Panc1 (cell line): Measurements from ENCODE around the gene ERC2. TPM values are rescaled to one million over a fixed set of nuclear protein-coding genes. Genes with fewer than 3 reads are reported as not detected.

ENCODE experiments used
- ATAC-seq: fragments of 200-7000 bp; cut with Tn5 transposase; 2 replicates; pipeline ENCODE4 v1.9.1; 2020; ENCODE audit warnings: mild to moderate bottlenecking, moderate library complexity
- BruUV-seq: library from RNA; stranded (reverse); fragments of 400-500 nt; replicated peaks from 2 replicates; lab custom pipeline; 2021; lab: Mats Ljungman, UMichigan
- CTCF ChIA-PET: fragments of 300-600 bp; sonication (Branson Sonifier 250); formaldehyde crosslinking; loops from one replicate; lab custom pipeline; 2022; ENCODE audit warnings: antibody characterized with exemption; lab: Charles Lee
- POLR2A ChIA-PET: fragments of 300-600 bp; sonication (Branson Sonifier 250); formaldehyde crosslinking; loops from one replicate; lab custom pipeline; 2022; ENCODE audit warnings: antibody characterized with exemption; lab: Charles Lee
- DNase-seq: peaks from one replicate; pipeline ENCODE4 v3.0.0-alpha.2; 2010; ENCODE audit warnings: low read depth, low spot score
- H3K27ac ChIP-seq: 2 replicates; pipeline ENCODE4 v1.5.1; 2011; ENCODE audit warnings: mild to moderate bottlenecking, low read length, inconsistent platforms
- H3K27me3 ChIP-seq: fragments of 200-500 bp; sonication (Bioruptor generic); 2 replicates; pipeline ENCODE4 v1.6.0; 2014; ENCODE audit warnings: low read length, inconsistent platforms; ENCODE audit not compliant: control insufficient read depth, insufficient read depth
- H3K36me3 ChIP-seq: fragments of 200-500 bp; sonication (Bioruptor generic); 2 replicates; pipeline ENCODE4 v1.5.1; 2014; ENCODE audit warnings: inconsistent platforms, mild to moderate bottlenecking, low read length, moderate library complexity; ENCODE audit not compliant: control insufficient read depth, insufficient read depth
- H3K4me1 ChIP-seq: 2 replicates; pipeline ENCODE4 v1.5.1; 2011; ENCODE audit warnings: inconsistent platforms, mild to moderate bottlenecking, low read length, moderate library complexity; ENCODE audit not compliant: control insufficient read depth, insufficient read depth
- H3K4me3 ChIP-seq, 2 experiments: 2 replicates each; pipeline ENCODE4 v1.5.1; 2011 to 2012; ENCODE audit warnings: low read depth in 2 of 2, low read length in 2 of 2, mild to moderate bottlenecking in 2 of 2, inconsistent platforms in 1 of 2, moderate library complexity in 1 of 2
- H3K9me3 ChIP-seq: fragments of 200-500 bp; sonication (Bioruptor generic); 2 replicates; pipeline ENCODE4 v1.5.1; 2014; ENCODE audit warnings: low read depth, mild to moderate bottlenecking, inconsistent platforms, low read length, moderate library complexity; ENCODE audit not compliant: control insufficient read depth, insufficient read depth
- POLR2AphosphoS5 ChIP-seq: IDR thresholded peaks from 2 replicates; pipeline ENCODE4 v1.6.1; 2012; ENCODE audit warnings: mild to moderate bottlenecking, low read depth, low read length, moderate library complexity
- REST ChIP-seq, 2 experiments: IDR thresholded peaks; 2 replicates each; pipeline ENCODE4 v1.6.1; 2011 to 2012; ENCODE audit warnings: low read depth in 2 of 2, control low read depth in 1 of 2, low read length in 1 of 2, mild to moderate bottlenecking in 1 of 2, moderate library complexity in 1 of 2; ENCODE audit not compliant: insufficient read depth in 1 of 2
- SIN3A ChIP-seq: IDR thresholded peaks from 2 replicates; pipeline ENCODE4 v1.6.1; 2012; ENCODE audit warnings: low read depth, mild to moderate bottlenecking, low read length, moderate library complexity, borderline replicate concordance; ENCODE audit not compliant: insufficient read depth
- TCF7L2 ChIP-seq: IDR thresholded peaks from 2 replicates; pipeline ENCODE4 v1.6.1; 2011; ENCODE audit warnings: mild to moderate bottlenecking, low read depth, low read length, inconsistent platforms
- in situ Hi-C: cut with HindIII; loops from 2 replicates; pipeline ENCODE4 v1.10.0; 2016; ENCODE audit warnings: low sequenced_read_pairs, low pct_unique_long_range_greater_than_20kb
- intact Hi-C: fragments of 100-400 bp; cut with micrococcal nuclease; formaldehyde crosslinking; loops from one replicate; pipeline ENCODE4 v1.10.0; 2022; ENCODE audit not compliant: unreplicated experiment
- total RNA-seq: library from RNA; stranded (reverse); gene quantifications from one replicate; pipeline ENCODE4 v1.2.1, GENCODE V29; 2021; ENCODE audit not compliant: unreplicated experiment
- TF ChIP-seq, protein P1 (sequence below): fragments of 450-650 bp; IDR thresholded peaks from 2 replicates; pipeline ENCODE4 v1.5.1; 2017; ENCODE audit warnings: mild to moderate bottlenecking

ERC2 gene
- total RNA-seq, 1 experiment from 2014 or later: 0.33 TPM

DNA sequence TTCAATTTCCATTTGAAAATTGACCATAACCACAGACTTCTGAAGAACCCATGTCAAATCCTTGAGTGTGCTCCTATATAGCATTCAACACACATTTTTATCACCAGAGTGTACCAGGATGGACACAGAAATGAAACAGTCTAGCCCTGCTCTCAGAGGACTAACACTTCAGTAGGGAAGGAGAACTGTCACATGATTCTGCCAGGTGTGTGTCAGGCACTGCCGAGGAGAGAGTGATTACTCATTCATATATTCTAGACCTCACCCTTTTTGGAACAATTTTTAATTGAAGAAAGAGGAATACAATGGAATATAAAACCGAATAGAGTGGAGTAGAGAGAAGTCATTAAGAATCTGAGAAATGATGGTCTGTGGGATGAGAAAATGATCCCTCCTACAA is 125.8 kb downstream of the ERC2 start:
- POLR2A ChIA-PET: no interaction called here
- Histone ChIP-seq H3K27me3 (no peaks in the 10 kb centered on the region), H3K27ac (no peak overlapping the region), H3K36me3 (no peaks in the 10 kb centered on the region), H3K4me1 (no peaks in the 10 kb centered on the region), H3K4me3 (no peak overlapping the region), H3K9me3 (no peaks in the 10 kb centered on the region)
- ATAC-seq: no peak
- in situ Hi-C loops (no loop called here), intact Hi-C loops (loop anchor here (5.0 kb wide), 2 partner anchors 105 to 205 kb away; no protein-coding TSS in a partner anchor)
- TF ChIP-seq REST (IDR thresholded peaks at IDR 0.05; ENCODE audit: insufficient read depth in 1 of 2, low read depth in 2 of 2, low read length in 1 of 2) (no peak), POLR2AphosphoS5 (no peak)
- TF ChIP-seq, protein P1, sequence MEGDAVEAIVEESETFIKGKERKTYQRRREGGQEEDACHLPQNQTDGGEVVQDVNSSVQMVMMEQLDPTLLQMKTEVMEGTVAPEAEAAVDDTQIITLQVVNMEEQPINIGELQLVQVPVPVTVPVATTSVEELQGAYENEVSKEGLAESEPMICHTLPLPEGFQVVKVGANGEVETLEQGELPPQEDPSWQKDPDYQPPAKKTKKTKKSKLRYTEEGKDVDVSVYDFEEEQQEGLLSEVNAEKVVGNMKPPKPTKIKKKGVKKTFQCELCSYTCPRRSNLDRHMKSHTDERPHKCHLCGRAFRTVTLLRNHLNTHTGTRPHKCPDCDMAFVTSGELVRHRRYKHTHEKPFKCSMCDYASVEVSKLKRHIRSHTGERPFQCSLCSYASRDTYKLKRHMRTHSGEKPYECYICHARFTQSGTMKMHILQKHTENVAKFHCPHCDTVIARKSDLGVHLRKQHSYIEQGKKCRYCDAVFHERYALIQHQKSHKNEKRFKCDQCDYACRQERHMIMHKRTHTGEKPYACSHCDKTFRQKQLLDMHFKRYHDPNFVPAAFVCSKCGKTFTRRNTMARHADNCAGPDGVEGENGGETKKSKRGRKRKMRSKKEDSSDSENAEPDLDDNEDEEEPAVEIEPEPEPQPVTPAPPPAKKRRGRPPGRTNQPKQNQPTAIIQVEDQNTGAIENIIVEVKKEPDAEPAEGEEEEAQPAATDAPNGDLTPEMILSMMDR: no peak
- BruUV-seq: no TSS peak
- CTCF ChIA-PET: no interaction called here
- no peak for DNase-seq

DNA sequence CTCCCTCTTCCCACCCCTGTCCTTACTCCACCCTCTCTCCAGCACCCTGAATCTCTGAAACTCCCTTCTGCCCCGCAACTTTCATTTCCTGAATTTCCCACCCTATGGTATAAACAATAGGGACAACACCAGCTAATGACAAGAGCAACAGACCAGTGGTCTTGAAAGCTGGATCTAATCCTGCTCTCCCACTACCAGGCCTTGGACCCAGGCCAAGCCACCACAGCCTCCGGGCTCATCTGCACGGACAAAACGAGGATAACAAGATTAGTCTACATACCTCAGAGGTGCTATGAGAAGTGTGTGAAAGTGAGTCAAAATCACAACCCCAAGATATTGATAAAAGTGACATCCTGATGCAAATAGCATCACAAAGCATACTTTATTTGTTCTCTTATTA is 128.6 kb downstream of the ERC2 start:
- Histone ChIP-seq H3K27ac (no peak overlapping the region), H3K36me3 (no peaks in the 10 kb centered on the region), H3K9me3 (no peaks in the 10 kb centered on the region), H3K4me1 (no peaks in the 10 kb centered on the region), H3K27me3 (no peaks in the 10 kb centered on the region), H3K4me3 (no peak overlapping the region)
- no TSS peak for BruUV-seq
- POLR2A ChIA-PET: no interaction called here
- TF ChIP-seq SIN3A (no peak), POLR2AphosphoS5 (no peak), TCF7L2 (no peak), REST (IDR thresholded peaks at IDR 0.05; ENCODE audit: insufficient read depth in 1 of 2, low read depth in 2 of 2, low read length in 1 of 2) (no peak)
- TF ChIP-seq, protein P1: no peak
- DNase-seq: no peak
- CTCF ChIA-PET: interaction anchor here (0.6 kb wide), 2 partner anchors 146 to 470 kb away, joined by 3 read pairs; no protein-coding TSS in a partner anchor
- intact Hi-C loops (loop anchor here (5.0 kb wide), 2 partner anchors 108 to 208 kb away; no protein-coding TSS in a partner anchor), in situ Hi-C loops (no loop called here)
- no peak for ATAC-seq
